ENCODE data around the gene PLCH1.

GRCh38 chr3:155619118-155619915 is 125.6 kb downstream of the PLCH1 start:
- TF ChIP-seq ZNF414 (CRISPR knock-in tag; IDR thresholded peaks at IDR 0.05) (no peak), ZNF274 (CRISPR knock-in tag; IDR thresholded peaks at IDR 0.05) (no peak), RAD51 (IDR thresholded peaks at IDR 0.05; ENCODE audit: borderline replicate concordance) (no peak), BHLHE40 (IDR thresholded peaks at IDR 0.05; ENCODE audit: low read length) (no peak), NR1H2 (CRISPR knock-in tag; IDR thresholded peaks at IDR 0.05; ENCODE audit: borderline replicate concordance, low read depth) (no peak), CHD4 (IDR thresholded peaks at IDR 0.05; ENCODE audit: borderline replicate concordance, low read length) (no peak), HNRNPH1 (optimal IDR thresholded peaks at IDR 0.05; ENCODE audit: low read depth, low read length) (no peak)

All from HepG2 (cell line).